GM18909 (cell line): ENCODE results near the gene KISS1R.
"Not testable (repeated sequence)": the region's sequence is repeated elsewhere in the genome, so short reads cannot be mapped to it uniquely, and the experiment has no call there.

Experiments
- ATAC-seq: cut with Tn5 transposase; IDR thresholded peaks from one replicate; pipeline ENCODE4 v1.9.1; 2021; ENCODE audit warnings: mild to moderate bottlenecking; ENCODE audit not compliant: unreplicated experiment, poor library complexity

The KISS1R gene

DNA sequence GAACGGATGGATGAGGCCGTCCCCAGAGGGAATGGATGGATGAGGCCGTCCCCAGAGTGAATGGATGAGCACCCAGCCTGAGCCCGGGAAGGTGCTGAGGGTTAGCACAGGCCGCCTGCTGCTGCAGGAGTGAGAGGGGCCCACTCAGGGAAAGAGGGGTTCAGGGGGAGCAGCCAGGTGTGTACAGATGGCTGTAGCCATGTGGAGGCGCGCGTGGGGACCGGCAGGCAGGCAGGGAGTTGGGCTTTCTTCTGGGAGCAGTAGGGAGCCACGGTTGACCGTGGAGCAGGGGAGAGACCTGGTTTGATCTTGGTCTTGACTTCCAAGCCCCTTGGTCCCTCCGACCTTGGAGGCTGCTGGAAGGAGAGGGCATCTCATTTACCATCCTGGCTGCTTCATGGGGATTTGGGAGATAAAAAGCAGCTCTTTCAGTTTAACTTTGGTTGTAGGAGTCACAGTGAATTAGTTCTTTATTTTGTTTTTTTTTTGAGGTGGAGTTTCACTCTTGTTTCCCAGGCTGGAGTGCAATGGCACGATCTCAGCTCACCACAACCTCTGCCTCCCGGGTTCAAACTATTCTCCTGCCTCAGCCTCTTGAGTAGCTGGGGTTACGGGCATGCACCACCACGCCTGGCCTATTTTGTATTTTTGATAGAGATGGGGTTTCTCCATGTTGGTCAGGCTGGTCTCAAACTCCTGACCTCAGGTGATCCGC, 33.4 kb downstream of the KISS1R start:
- no peak for ATAC-seq

DNA sequence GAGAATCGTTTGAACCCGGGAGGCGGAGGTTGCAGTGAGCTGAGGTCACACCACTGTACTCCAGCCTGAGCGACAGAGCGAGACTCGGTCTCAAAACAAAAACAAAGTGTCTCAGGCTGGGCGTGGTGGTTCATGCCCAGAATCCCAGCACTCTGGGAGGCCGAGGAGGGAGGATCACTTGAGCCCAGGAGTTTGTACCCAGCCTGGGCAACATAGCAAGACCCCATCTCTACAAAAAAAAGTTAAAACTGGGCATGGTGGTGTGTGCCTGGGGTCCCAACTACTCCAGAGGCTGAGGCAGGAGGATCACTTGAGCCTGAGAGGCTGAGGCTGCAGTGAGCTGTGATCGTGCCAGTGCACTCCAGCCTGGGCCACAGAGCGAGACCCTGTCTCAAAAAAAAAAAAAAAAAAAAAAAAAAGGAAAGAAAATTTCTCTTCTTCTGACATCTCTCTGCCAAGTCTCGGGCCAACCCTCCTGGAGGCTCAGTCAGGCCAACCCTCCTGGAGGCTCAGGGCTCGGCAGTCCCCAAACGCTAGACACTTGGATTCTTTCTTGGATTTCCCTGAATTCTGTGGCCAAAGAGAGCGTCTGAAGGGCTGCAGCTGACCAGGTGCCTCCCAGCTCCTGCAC, 35.0 kb downstream of the KISS1R start:
- no peak for ATAC-seq

DNA sequence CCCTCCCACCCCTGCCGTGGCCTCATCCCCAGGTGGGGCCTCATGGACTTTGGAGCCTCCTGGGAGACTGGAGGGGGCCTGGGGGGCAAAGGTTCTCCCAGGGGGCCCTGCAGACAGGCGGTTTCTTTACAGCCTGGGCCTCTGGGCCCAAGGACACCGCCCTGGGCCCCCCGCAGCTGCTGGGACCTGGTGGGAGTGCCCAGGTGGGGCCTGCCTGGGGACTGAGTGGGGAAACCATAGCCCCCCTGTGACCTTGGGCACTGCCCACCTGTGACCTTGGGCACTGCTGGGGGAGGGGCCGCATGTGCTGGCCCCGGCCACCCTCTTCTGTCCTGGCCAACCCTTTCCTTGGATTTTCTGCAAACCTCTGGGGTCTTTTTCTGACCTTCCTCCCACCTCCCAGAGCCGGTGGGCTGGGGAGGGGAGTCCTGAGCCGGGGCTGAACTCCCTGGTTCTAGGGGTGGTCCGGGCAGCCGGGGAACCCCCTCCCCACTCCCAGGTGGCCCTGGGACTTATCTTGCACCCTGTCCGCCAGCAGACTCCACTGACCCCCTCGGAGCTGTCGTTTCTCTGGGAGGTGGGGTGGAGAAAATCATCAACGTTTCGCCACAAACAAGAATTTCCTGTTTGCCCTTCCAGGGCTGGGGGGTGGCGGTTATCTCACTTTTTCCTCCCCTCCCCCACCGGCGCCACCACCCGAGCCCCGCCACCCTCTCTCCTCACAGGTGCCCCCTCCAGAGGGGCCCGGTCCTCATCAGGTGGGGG, 35.7 kb downstream of the KISS1R start:
- no peak for ATAC-seq

DNA sequence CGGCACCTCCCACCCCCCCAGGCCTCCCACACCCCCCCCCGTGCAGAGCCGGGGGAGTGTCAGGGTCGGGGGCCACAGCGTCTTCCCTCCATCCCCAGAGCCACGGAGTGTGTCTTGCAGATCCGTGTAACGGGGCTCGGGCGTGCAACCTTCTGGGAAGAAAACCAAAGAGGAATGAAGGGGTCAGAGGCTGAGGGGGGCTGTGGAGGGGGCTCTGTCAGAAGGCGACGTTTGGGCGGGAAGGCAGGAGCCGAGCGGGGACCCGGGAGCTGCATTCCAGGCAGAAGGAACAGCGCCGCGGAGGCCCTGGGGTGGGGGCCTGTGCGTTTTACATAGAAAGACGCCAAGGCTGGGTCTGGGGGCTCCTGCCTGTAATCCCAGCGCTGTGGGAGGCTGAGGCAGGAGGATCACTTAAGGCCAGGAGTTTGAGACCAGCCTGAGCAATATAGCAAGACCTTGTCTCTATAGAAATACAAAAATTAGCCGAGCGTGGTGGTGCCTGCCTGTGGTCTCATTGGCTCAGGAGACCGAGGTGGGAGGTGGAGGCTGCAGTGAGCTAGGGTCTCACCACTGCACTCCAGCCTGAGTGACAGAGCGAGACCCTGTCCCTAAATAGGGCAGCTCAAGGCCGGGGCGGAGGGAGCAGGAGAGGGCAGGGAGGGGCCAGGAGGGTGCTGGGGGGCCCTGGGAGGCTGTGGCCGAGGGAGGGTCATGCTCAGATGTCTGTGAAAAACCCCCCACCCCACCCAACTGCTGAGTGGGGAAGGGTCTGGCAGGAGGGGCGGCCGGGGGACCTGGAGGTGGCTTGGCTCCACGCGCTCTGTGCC, 36.5 kb downstream of the KISS1R start:
- no peak for ATAC-seq

DNA sequence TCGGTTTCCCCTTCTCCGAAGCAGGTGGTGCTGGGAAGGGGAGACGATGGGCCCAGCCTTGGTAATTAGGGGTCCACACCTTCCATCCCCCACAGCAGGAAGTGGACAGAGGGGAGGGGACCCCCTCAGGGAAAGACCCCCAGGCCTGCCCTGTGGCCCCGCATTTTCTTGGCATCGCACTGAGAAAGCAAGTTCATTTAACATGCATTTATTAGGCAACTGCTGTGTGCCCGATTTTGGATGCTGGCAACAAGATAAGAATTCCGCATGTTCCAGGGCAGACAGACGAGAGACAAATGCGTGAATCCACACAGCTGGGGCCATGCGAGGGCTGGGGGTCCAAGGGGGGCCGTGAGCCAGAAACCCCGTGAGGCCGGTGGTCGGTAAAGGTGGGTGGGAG, 37.1 kb downstream of the KISS1R start:
- ATAC-seq = no peak

DNA sequence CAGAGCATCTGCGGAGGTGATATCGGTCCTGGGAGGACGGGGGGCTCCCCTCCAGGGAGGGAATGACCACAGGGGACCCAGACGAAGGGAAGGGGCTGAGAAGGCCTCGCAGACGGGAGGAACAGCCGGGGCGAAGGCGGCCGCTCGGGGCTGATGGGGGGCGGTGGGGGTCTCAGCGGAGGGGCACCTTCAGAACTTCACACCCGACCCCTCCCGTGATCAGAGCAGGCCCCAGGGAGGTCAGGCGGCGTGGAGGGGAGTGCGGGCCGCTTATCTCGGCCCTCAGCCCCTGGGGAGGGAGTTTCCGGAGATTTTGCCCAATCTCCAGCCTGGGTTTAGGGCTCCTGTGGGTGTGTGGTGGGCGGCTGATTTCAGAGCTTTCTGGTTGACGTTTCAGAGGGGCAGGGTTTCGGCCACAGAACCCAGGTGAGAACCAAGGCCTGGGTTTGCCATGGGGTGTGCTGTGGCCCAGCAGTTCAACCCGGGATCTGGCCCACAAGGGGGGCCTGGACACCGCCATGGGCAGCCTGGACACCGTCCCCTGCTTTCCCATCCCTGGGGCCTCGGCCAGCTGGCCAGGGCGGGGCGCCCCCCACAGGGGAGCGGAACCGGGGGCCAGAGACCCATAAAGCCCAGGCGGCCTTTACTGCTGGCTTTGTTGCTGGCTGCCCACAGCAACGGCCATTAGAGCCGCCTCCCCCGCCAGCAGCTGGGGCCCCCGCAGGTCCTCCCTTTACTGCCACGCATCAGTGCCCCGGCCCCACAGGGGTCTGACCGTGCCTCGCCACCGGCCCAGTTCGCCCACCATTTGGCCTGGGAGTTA, 37.8 kb downstream of the KISS1R start:
- no peak for ATAC-seq

DNA sequence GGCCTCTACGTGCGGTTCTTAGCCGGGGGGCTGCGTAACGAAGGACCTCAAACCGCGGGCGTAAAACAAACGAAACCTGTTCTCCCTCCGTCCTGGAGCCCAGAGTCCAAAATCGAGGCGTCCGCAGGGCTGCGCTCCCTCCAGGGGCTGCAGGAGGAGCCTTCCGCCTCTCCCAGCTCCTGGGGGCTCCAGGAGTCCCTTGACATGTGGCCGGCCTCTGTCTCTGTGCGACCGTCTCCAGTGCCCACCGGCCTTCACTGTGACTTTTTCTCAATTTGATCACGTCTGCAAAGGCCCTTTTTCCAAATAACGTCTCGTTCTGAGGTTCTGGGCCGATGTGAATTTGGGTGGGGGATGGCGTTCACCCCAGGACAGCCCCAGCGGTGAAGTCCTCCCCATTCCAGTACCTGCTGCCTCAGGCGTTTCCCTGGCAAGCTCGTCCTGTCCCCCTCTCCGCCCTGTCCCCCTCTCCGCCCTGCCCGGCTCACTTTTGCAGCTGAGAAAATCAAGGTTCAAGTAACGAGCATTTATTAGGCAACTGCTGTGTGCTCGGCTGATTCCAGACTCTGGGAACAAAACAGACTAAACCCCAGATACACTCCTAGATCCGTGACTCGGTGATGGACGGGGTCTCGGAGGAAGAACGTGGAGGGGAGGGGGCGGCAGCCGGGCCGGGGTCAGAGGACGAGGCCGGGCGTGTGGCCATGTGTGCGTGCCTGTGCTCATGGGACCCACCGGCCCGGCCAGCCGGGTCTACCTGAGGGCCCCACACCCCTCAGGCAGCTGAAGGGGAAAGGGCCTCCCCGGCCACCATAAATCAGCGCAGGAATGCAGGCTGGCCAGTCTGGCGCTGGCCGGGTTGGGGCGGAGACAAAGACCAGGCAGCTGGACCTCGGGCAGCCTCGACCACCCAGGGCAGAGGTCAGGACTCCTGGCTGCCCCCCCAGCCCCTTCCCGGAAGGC, 39.0 kb downstream of the KISS1R start:
- no peak for ATAC-seq

DNA sequence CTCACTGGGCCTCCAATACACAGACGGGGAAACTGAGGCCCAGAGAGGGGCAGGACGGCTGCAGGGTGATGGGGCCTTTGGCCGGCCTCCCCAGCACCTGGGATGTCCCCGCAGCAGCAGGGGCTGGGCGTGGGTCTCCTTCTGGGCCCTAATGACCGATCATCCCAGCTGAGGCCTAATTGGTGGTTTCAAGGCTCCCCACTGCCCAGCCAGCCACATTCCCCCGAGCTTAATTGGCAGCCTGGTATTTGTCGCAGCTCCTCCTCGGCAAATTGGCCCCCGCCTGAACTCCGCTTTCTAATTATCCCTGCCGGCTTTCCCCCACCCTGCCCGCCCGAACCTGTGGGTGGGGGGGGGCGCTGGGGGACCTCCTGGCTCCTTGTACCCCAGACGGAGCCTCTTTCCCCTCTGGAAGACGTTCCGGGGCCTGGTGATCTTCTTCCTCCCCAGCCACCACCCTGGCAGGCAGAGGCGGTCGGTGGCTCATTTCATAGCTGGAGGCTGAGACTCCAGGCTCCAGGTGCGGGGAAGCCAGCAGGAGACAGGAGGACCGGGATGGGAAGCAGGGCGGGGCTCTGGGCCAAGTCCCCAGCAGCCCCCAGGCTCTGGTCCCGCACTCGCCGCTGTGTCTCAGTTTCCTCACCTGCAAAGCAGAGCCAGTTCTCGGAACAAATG, 39.8 kb downstream of the KISS1R start:
- no peak for ATAC-seq

DNA sequence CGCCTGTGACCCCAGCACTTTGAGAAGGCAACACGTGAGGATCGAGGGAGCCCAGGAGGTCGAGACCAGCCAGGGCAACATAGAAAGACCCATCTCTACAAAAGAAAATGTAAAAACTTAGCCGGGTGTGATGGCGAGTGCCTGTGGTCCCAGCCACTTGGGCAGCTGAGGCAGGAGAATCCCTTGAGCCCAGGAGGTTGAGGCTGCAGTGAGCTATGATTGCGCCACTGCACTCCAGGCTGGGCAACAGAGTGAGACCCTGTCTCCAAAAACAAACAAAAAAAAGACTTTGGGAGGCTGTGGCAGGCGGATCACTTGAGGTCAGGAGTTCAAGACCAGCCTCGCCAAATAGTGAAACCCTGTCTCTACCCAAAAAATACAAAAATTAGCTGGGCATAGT, 40.4 kb downstream of the KISS1R start:
- ATAC-seq = not testable (repeated sequence)

DNA sequence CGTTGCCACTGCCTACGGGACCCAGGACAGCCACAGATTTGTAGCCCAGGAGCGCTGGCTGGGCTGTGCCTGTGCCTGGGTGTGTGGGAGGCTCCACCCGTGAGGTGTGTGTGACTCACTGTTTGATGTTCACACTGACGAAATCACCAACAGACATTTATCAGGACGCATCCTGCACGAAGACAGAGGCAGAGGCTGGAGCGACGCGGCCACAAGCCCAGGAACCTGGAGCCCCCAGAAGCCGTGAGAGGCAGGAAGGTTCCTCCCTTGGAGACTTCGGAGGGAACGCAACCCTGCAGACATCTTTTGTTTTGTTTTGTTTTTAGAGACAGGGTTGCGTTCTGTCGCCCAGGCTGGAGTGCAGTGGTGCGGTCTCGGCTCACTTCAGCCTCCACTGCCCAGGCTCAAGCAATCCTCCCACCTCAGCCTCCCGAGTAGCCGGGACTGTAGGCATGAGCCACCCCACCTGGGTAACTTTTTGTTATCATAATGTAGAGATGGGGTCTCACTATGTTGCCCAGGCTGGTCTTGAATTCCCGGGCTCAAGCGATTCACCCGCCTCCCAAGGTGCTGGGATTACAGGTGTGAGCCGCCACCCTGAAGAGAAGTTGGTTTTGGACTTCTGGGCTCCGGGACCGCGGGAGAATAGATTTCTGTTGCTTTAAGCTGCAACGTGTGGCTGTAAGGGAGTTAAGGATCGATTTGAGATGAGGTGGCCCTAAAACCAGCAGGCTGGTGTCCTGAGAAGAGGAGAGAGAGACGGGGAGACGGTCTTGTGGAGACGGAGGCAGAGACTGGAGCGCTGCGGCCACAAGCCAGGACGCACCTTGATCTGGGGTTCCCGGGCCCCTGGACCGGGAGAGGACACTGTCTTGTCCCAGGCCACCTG, 42.1 kb downstream of the KISS1R start:
- no peak for ATAC-seq

DNA sequence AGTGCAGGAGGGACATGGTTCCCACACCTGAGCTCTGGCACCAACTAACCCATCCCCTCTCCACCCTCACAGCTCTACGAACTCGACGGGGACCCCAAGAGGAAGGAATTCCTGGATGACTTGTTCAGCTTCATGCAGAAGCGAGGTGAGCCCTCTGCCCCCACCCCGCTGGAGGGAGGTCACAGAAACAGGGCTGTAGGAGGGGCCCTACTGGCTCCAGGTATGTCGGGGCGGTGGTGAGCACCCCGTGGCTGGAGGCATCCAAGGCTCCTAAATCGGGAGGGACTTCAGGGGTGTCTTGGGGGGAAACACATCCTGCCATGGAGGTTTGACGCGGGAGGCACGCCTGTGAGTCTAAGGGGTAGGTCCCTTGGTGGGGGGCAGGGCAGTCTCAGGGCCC, 42.9 kb downstream of the KISS1R start:
- no peak for ATAC-seq

DNA sequence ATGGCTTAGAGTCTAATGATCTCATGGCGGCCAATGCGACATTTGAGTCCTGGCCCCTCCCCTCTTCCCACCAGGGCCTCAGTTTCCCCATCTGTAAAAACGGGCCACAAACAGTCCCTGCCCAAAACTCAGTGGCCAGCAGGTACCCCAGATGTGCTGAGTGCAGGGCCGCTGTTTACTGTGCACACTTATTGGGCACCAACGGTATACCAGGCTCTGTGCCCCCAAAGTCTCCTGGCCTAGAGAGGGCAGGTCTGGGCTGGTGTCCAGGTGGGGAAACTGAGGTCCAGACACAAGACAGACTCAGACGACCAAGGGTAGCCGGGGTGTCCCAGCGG, 43.4 kb downstream of the KISS1R start:
- ATAC-seq = no peak

DNA sequence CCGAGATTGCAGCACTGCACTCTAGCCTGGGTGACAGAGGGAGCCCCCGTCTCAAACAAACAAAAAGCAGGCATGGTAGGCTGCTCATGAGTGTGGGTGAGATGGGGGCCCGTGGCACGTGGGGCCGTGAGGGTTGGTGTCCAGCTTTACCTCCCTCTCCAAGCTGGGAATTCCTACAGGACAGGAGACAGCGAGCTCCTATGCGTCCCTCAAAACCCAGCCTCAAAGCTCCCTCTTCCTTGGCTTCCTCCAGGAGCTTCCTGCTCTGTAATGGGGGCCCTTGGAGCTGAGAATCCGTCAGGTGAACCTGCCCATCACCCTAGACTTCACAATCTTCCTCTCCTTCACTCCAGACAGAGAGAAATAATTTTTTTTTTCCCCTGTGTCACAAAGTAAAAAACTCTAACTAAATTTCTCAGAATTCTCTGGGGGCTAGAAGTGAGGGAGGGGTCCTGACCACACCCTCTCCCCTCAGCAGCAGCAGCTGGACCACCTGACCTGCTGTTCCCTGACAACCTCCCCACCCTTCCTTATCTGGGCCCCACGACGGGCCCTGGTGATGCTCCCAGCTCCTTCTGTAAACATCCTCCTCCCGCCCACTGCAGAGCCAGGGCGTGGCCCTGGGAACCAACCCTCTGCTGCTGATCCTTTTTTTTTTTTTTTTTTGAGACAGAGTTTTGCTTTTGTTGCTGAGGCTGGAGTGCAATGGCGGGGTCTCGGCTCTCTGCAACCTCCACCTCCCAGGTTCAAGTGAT, 44.9 kb downstream of the KISS1R start:
- ATAC-seq = no peak

DNA sequence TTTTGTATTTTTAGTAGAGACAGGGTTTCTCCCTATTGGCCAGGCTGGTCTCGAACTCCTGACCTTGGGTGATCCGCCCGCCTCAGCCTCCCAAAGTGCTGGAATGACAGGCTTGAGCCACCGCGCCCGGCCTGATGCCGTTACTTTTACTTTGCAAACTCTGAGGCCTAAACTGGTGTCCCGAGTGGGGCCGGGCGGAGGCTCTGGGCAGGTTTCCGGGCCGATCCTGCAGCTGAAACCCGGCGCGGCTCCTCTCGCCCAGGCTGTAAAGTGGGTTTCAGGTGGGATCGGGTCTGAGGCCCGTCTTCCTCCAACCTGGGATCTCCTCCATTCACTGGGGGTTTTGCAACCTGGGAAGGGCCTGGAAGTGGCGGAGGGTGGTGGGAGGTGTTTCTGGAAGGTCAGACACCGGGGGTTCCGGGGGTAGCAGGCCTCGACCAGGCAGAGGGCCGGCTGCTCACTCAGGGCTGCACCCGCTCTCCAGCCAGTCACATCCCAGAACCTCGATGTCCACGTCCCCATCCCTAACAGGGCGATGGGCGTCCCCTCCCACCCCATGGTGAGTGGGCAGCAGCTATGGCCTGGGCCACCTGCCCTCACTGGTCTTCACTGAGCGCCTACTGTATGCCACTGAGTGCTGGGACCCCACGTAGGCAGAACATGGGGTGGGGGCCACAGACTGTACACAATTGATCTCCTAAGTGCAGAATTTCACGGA, 45.7 kb downstream of the KISS1R start:
- ATAC-seq = no peak

DNA sequence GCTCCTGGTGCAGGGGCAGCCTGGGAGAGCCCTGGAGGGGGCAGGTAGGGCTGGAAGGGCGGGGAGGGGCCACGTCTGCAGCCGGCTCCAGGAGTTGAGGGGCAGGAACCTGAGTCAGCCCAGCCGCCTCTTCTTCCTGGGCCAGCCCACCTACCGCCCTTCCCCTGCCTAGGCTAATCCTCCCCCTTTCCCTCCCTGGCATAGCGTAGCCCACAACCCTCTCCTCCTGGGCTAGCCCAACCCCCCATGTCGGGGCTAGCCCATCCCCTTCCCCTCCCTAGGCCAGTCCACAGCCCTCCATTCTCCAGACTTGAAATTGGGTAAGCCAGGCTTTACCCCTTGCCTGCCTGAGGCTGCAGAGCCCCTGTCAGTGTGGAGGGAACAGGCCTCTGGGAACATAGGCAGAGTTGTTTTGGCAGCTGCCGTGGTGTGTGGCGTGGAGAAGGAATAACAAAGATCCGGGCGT, 46.4 kb downstream of the KISS1R start:
- ATAC-seq = no peak

DNA sequence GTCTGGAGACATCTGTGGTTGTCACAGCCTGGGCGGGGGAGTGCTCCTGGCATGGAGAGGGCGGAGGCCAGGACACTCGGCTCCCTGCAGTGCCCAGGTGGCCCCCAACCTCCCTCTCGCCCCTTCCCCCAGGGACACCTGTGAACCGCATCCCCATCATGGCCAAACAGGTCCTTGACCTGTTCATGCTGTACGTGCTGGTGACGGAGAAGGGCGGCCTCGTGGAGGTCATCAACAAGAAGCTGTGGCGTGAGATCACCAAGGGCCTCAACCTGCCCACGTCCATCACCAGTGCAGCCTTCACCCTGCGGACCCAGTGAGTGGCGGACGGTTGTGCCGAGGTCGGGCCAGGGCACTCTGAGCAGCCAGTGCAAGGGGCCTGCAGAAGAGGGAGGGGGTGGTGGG, 47.0 kb downstream of the KISS1R start:
- ATAC-seq = no peak
